ENCODE results near the gene KRT31. TPM values are rescaled to one million over a fixed set of nuclear protein-coding genes. Genes with fewer than 3 reads are reported as not detected.

KRT31 gene
- total and polyA plus RNA-seq, 2 donors (not counting 1 experiment from before 2014, with no cell fraction given) = not detected

GRCh38 chr17:41444640-41445039 is 47.2 kb upstream of the KRT31 start:
- no peaks in the 10 kb centered on the region for H3K4me1 Mint-ChIP-seq
- Histone ChIP-seq H3K79me2 (ENCODE audit: control insufficient read depth, insufficient read depth, low read length) (no peaks in the 10 kb centered on the region), H3K27ac (ENCODE audit: low read length in 2 of 2) (no peak overlapping the region), H3K9me3 (ENCODE audit: control extremely low read depth in 1 of 3, control insufficient read depth in 2 of 3, insufficient read depth in 1 of 3, low read length in 2 of 3) (peaks cover 0 to 4% (median 0%) of the 10 kb centered on the region in 3 donors), H2AFZ (ENCODE audit: insufficient read depth, low read depth, low read length, poor library complexity, severe bottlenecking) (no peak overlapping the region), H4K20me1 (ENCODE audit: control insufficient read depth, insufficient read depth, low read length, poor library complexity, severe bottlenecking) (no peaks in the 10 kb centered on the region), H3K36me3 (replicated peaks in 1 of 2; ENCODE audit: control extremely low read depth in 1 of 2, control insufficient read depth in 1 of 2, extremely low read depth in 1 of 2, insufficient read depth in 2 of 2, low read length in 1 of 2) (no peaks in the 10 kb centered on the region), H3K4me2 (replicated peaks; ENCODE audit: low read depth, low read length, poor library complexity, severe bottlenecking) (no peak overlapping the region), H3K4me1 (ENCODE audit: control insufficient read depth in 2 of 2, insufficient read depth in 2 of 2, low read length in 2 of 2) (no peaks in the 10 kb centered on the region), H3K9ac (ENCODE audit: low read length) (no peak overlapping the region), H3K27me3 (replicated peaks in 1 of 4; ENCODE audit: control extremely low read depth in 1 of 4, control insufficient read depth in 3 of 4, insufficient read depth in 4 of 4, low read length in 3 of 4) (peaks cover 0 to 6% (median 0%) of the 10 kb centered on the region in 4 experiments), H3K4me3 (ENCODE audit: control extremely low read depth in 1 of 5, extremely low read depth in 1 of 5, insufficient read depth in 1 of 5, low read depth in 2 of 5, low read length in 4 of 5) (no peak overlapping the region)
- no peak for ATAC-seq (ENCODE audit: low read depth)
- intact Hi-C loops (cut with micrococcal nuclease) = no loop called here
- no CpG with 5 or more reads among the region's 3 CpGs for WGBS (ENCODE audit: insufficient coverage)
- DNase-seq = no peak
- no peak overlapping the region for H3K4me3 Mint-ChIP-seq
- peaks cover 40% of the 10 kb centered on the region for H3K27me3 Mint-ChIP-seq
- CTCF ChIA-PET = no interaction called here
- H3K9me3 Mint-ChIP-seq (ENCODE audit: insufficient read depth) = no peaks in the 10 kb centered on the region
- no peak for TF ChIP-seq EZH2 (IDR thresholded peaks at IDR 0.05; ENCODE audit: borderline replicate concordance, insufficient read depth, low read depth, low read length, poor library complexity, severe bottlenecking)
- TF ChIP-seq, protein P1, sequence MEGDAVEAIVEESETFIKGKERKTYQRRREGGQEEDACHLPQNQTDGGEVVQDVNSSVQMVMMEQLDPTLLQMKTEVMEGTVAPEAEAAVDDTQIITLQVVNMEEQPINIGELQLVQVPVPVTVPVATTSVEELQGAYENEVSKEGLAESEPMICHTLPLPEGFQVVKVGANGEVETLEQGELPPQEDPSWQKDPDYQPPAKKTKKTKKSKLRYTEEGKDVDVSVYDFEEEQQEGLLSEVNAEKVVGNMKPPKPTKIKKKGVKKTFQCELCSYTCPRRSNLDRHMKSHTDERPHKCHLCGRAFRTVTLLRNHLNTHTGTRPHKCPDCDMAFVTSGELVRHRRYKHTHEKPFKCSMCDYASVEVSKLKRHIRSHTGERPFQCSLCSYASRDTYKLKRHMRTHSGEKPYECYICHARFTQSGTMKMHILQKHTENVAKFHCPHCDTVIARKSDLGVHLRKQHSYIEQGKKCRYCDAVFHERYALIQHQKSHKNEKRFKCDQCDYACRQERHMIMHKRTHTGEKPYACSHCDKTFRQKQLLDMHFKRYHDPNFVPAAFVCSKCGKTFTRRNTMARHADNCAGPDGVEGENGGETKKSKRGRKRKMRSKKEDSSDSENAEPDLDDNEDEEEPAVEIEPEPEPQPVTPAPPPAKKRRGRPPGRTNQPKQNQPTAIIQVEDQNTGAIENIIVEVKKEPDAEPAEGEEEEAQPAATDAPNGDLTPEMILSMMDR (IDR thresholded peaks at IDR 0.05) = no peak
- POLR2A ChIA-PET = no interaction called here
- no peak overlapping the region for H3K27ac Mint-ChIP-seq

GRCh38 chr17:41444186-41444585 is 46.8 kb upstream of the KRT31 start:
- ChIA-PET POLR2A (no interaction called here), CTCF (no interaction called here)
- ATAC-seq (ENCODE audit: low read depth) = no peak
- Histone ChIP-seq H4K20me1 (ENCODE audit: control insufficient read depth, insufficient read depth, low read length, poor library complexity, severe bottlenecking) (no peaks in the 10 kb centered on the region), H3K4me1 (ENCODE audit: control insufficient read depth in 2 of 2, insufficient read depth in 2 of 2, low read length in 2 of 2) (no peaks in the 10 kb centered on the region), H3K9ac (ENCODE audit: low read length) (no peak overlapping the region), H3K27ac (ENCODE audit: low read length in 2 of 2) (no peak overlapping the region), H3K4me3 (ENCODE audit: control extremely low read depth in 1 of 5, extremely low read depth in 1 of 5, insufficient read depth in 1 of 5, low read depth in 2 of 5, low read length in 4 of 5) (no peak overlapping the region), H3K36me3 (replicated peaks in 1 of 2; ENCODE audit: control extremely low read depth in 1 of 2, control insufficient read depth in 1 of 2, extremely low read depth in 1 of 2, insufficient read depth in 2 of 2, low read length in 1 of 2) (no peaks in the 10 kb centered on the region), H3K79me2 (ENCODE audit: control insufficient read depth, insufficient read depth, low read length) (no peaks in the 10 kb centered on the region), H3K4me2 (replicated peaks; ENCODE audit: low read depth, low read length, poor library complexity, severe bottlenecking) (no peak overlapping the region), H3K9me3 (ENCODE audit: control extremely low read depth in 1 of 3, control insufficient read depth in 2 of 3, insufficient read depth in 1 of 3, low read length in 2 of 3) (peaks cover 0 to 4% (median 0%) of the 10 kb centered on the region in 3 donors), H3K27me3 (replicated peaks in 1 of 4; ENCODE audit: control extremely low read depth in 1 of 4, control insufficient read depth in 3 of 4, insufficient read depth in 4 of 4, low read length in 3 of 4) (peaks cover 0 to 6% (median 0%) of the 10 kb centered on the region in 4 experiments), H2AFZ (ENCODE audit: insufficient read depth, low read depth, low read length, poor library complexity, severe bottlenecking) (no peak overlapping the region)
- DNase-seq = no peak
- Mint-ChIP-seq H3K27ac (no peak overlapping the region), H3K4me3 (no peak overlapping the region), H3K9me3 (ENCODE audit: insufficient read depth) (no peaks in the 10 kb centered on the region), H3K4me1 (no peaks in the 10 kb centered on the region), H3K27me3 (peaks cover 42% of the 10 kb centered on the region)
- TF ChIP-seq EZH2 (IDR thresholded peaks at IDR 0.05; ENCODE audit: borderline replicate concordance, insufficient read depth, low read depth, low read length, poor library complexity, severe bottlenecking) = no peak
- TF ChIP-seq, protein P1 (IDR thresholded peaks at IDR 0.05) = no peak
- intact Hi-C loops (cut with micrococcal nuclease) = no loop called here
- 83% methylated on average over 1 of the region's 1 CpG for WGBS (ENCODE audit: insufficient coverage)

All from B cell (primary cell).